ENCODE results near the gene ZNF485.
"Not testable (repeated sequence)": the region's sequence is repeated elsewhere in the genome, so short reads cannot be mapped to it uniquely, and the experiment has no call there.

Gene ZNF485

GRCh38 chr10:43596546-43596945 is 9.7 kb upstream of the ZNF485 start:
- no peaks in the 10 kb centered on the region for H3K27me3 ChIP-seq (ENCODE audit: insufficient read depth, low read length, poor library complexity, severe bottlenecking)
- H3K36me3 ChIP-seq (ENCODE audit: insufficient read depth, low read length), result no peaks in the 10 kb centered on the region
- H3F3A ChIP-seq (ENCODE audit: low read depth), result no peaks in the 10 kb centered on the region; the same call in 1 of the 2 replicates
- peak overlapping the region; percentile 48 for H3K4me3 ChIP-seq (ENCODE audit: low read length, poor library complexity, severe bottlenecking)
- no peaks in the 10 kb centered on the region for H4K20me1 ChIP-seq (ENCODE audit: insufficient read depth, low read length, poor library complexity, severe bottlenecking)
- H3K4me2 ChIP-seq (ENCODE audit: low read depth, low read length, poor library complexity, severe bottlenecking), result peak overlapping the region; percentile 79
- no peaks in the 10 kb centered on the region for H3K9me2 ChIP-seq (replicated peaks; ENCODE audit: low read depth, low read length)
- TF ChIP-seq CTCF (conservative IDR thresholded peaks at IDR 0.05; ENCODE audit: low read length) (no peak), EZH2phosphoT487 (IDR thresholded peaks at IDR 0.05; ENCODE audit: borderline replicate concordance) (no peak)
- peaks cover 12% of the 10 kb centered on the region; the same call in 1 of the 2 replicates for H3K9me3 ChIP-seq (ENCODE audit: insufficient read depth, low read depth, low read length)
- H3K4me1 ChIP-seq (ENCODE audit: insufficient read depth, low read length, poor library complexity, severe bottlenecking), result peaks cover 42% of the 10 kb centered on the region
- peak overlapping the region; percentile 62 for H2AFZ ChIP-seq (ENCODE audit: low read length)
- H3K79me2 ChIP-seq (ENCODE audit: insufficient read depth, low read length), result no peaks in the 10 kb centered on the region
- H3K9ac ChIP-seq (ENCODE audit: low read depth, low read length, poor library complexity, severe bottlenecking), result peak overlapping the region; percentile 64

- no peaks in the 10 kb centered on the region for H3K79me2 ChIP-seq (ENCODE audit: insufficient read depth, low read length)
Observed at GRCh38 chr10:43598446-43598845, 7.8 kb upstream of the ZNF485 start.

GRCh38 chr10:43599333-43599732 is 6.9 kb upstream of the ZNF485 start:
- no peaks in the 10 kb centered on the region for H3K79me2 ChIP-seq (ENCODE audit: insufficient read depth, low read length)
- H3K27me3 ChIP-seq (ENCODE audit: insufficient read depth, low read length, poor library complexity, severe bottlenecking), result no peaks in the 10 kb centered on the region
- TF ChIP-seq CTCF (conservative IDR thresholded peaks at IDR 0.05; ENCODE audit: low read length) (no peak), EZH2phosphoT487 (IDR thresholded peaks at IDR 0.05; ENCODE audit: borderline replicate concordance) (no peak)
- H3K36me3 ChIP-seq (ENCODE audit: insufficient read depth, low read length), result no peaks in the 10 kb centered on the region
- H4K20me1 ChIP-seq (ENCODE audit: insufficient read depth, low read length, poor library complexity, severe bottlenecking), result no peaks in the 10 kb centered on the region
- H3K9me2 ChIP-seq (replicated peaks; ENCODE audit: low read depth, low read length), result no peaks in the 10 kb centered on the region
- peaks cover 42% of the 10 kb centered on the region for H3K4me1 ChIP-seq (ENCODE audit: insufficient read depth, low read length, poor library complexity, severe bottlenecking)
- H3F3A ChIP-seq (ENCODE audit: low read depth), result no peaks in the 10 kb centered on the region; the same call in 1 of the 2 replicates
- peak overlapping the region; percentile 9 for H3K4me3 ChIP-seq (ENCODE audit: low read length, poor library complexity, severe bottlenecking)
- no peak overlapping the region for H3K9ac ChIP-seq (ENCODE audit: low read depth, low read length, poor library complexity, severe bottlenecking)
- H3K4me2 ChIP-seq (ENCODE audit: low read depth, low read length, poor library complexity, severe bottlenecking), result peak overlapping the region; percentile 6
- H2AFZ ChIP-seq (ENCODE audit: low read length), result no peak overlapping the region
- peaks cover 3% of the 10 kb centered on the region; the same call in 1 of the 2 replicates for H3K9me3 ChIP-seq (ENCODE audit: insufficient read depth, low read depth, low read length)

More at GRCh38 chr10:43598446-43598845, 7.8 kb upstream of the ZNF485 start:
- peaks cover 5% of the 10 kb centered on the region; the same call in 1 of the 2 replicates for H3K9me3 ChIP-seq (ENCODE audit: insufficient read depth, low read depth, low read length)
- no peaks in the 10 kb centered on the region for H3K9me2 ChIP-seq (replicated peaks; ENCODE audit: low read depth, low read length)
- H4K20me1 ChIP-seq (ENCODE audit: insufficient read depth, low read length, poor library complexity, severe bottlenecking), result no peaks in the 10 kb centered on the region
- H3K36me3 ChIP-seq (ENCODE audit: insufficient read depth, low read length), result no peaks in the 10 kb centered on the region
- H3K27me3 ChIP-seq (ENCODE audit: insufficient read depth, low read length, poor library complexity, severe bottlenecking), result no peaks in the 10 kb centered on the region
- no peak overlapping the region for H3K9ac ChIP-seq (ENCODE audit: low read depth, low read length, poor library complexity, severe bottlenecking)
- H3K4me3 ChIP-seq (ENCODE audit: low read length, poor library complexity, severe bottlenecking), result no peak overlapping the region
- TF ChIP-seq CTCF (conservative IDR thresholded peaks at IDR 0.05; ENCODE audit: low read length) (no peak), EZH2phosphoT487 (IDR thresholded peaks at IDR 0.05; ENCODE audit: borderline replicate concordance) (no peak)
- H3K4me1 ChIP-seq (ENCODE audit: insufficient read depth, low read length, poor library complexity, severe bottlenecking), result peaks cover 42% of the 10 kb centered on the region
- H2AFZ ChIP-seq (ENCODE audit: low read length), result no peak overlapping the region
- H3F3A ChIP-seq (ENCODE audit: low read depth), result no peaks in the 10 kb centered on the region; the same call in 1 of the 2 replicates
- peak overlapping the region; percentile 6 for H3K4me2 ChIP-seq (ENCODE audit: low read depth, low read length, poor library complexity, severe bottlenecking)

- H3K79me2 ChIP-seq (ENCODE audit: insufficient read depth, low read length); H3K9me3 ChIP-seq (ENCODE audit: insufficient read depth, low read depth, low read length); H3F3A ChIP-seq (ENCODE audit: low read depth); H3K27me3 ChIP-seq (ENCODE audit: insufficient read depth, low read length, poor library complexity, severe bottlenecking); H2AFZ ChIP-seq (ENCODE audit: low read length); H3K9ac ChIP-seq (ENCODE audit: low read depth, low read length, poor library complexity, severe bottlenecking); H3K4me2 ChIP-seq (ENCODE audit: low read depth, low read length, poor library complexity, severe bottlenecking); H3K9me2 ChIP-seq (replicated peaks; ENCODE audit: low read depth, low read length); H3K4me3 ChIP-seq (ENCODE audit: low read length, poor library complexity, severe bottlenecking); H3K36me3 ChIP-seq (ENCODE audit: insufficient read depth, low read length); H4K20me1 ChIP-seq (ENCODE audit: insufficient read depth, low read length, poor library complexity, severe bottlenecking): not testable (repeated sequence)
- peaks cover 21% of the 10 kb centered on the region for H3K4me1 ChIP-seq (ENCODE audit: insufficient read depth, low read length, poor library complexity, severe bottlenecking)
Observed at GRCh38 chr10:43601576-43601975, 4.7 kb upstream of the ZNF485 start.
